Panc1 (cell line): ENCODE data around the gene ADPRS. TPM values are rescaled to one million over a fixed set of nuclear protein-coding genes. Genes with fewer than 3 reads are reported as not detected.
A peak's percentile ranks its signal among the peaks of the same experiment; 100 is the strongest.

Experiments
- ATAC-seq: fragments of 200-7000 bp; cut with Tn5 transposase; 2 replicates; pipeline ENCODE4 v1.9.1; 2020; ENCODE audit warnings: mild to moderate bottlenecking, moderate library complexity
- BruUV-seq: library from RNA; stranded (reverse); fragments of 400-500 nt; replicated peaks from 2 replicates; lab custom pipeline; 2021; lab: Mats Ljungman, UMichigan
- CTCF ChIA-PET: fragments of 300-600 bp; sonication (Branson Sonifier 250); formaldehyde crosslinking; loops from one replicate; lab custom pipeline; 2022; ENCODE audit warnings: antibody characterized with exemption; lab: Charles Lee
- POLR2A ChIA-PET: fragments of 300-600 bp; sonication (Branson Sonifier 250); formaldehyde crosslinking; loops from one replicate; lab custom pipeline; 2022; ENCODE audit warnings: antibody characterized with exemption; lab: Charles Lee
- DNase-seq: peaks from one replicate; pipeline ENCODE4 v3.0.0-alpha.2; 2010; ENCODE audit warnings: low read depth, low spot score
- H3K27ac ChIP-seq: 2 replicates; pipeline ENCODE4 v1.5.1; 2011; ENCODE audit warnings: mild to moderate bottlenecking, low read length, inconsistent platforms
- H3K27me3 ChIP-seq: fragments of 200-500 bp; sonication (Bioruptor generic); 2 replicates; pipeline ENCODE4 v1.6.0; 2014; ENCODE audit warnings: low read length, inconsistent platforms; ENCODE audit not compliant: control insufficient read depth, insufficient read depth
- H3K36me3 ChIP-seq: fragments of 200-500 bp; sonication (Bioruptor generic); 2 replicates; pipeline ENCODE4 v1.5.1; 2014; ENCODE audit warnings: inconsistent platforms, mild to moderate bottlenecking, low read length, moderate library complexity; ENCODE audit not compliant: control insufficient read depth, insufficient read depth
- H3K4me1 ChIP-seq: 2 replicates; pipeline ENCODE4 v1.5.1; 2011; ENCODE audit warnings: inconsistent platforms, mild to moderate bottlenecking, low read length, moderate library complexity; ENCODE audit not compliant: control insufficient read depth, insufficient read depth
- H3K4me3 ChIP-seq, 2 experiments: 2 replicates each; pipeline ENCODE4 v1.5.1; 2011 to 2012; ENCODE audit warnings: low read depth in 2 of 2, low read length in 2 of 2, mild to moderate bottlenecking in 2 of 2, inconsistent platforms in 1 of 2, moderate library complexity in 1 of 2
- H3K9me3 ChIP-seq: fragments of 200-500 bp; sonication (Bioruptor generic); 2 replicates; pipeline ENCODE4 v1.5.1; 2014; ENCODE audit warnings: low read depth, mild to moderate bottlenecking, inconsistent platforms, low read length, moderate library complexity; ENCODE audit not compliant: control insufficient read depth, insufficient read depth
- POLR2AphosphoS5 ChIP-seq: IDR thresholded peaks from 2 replicates; pipeline ENCODE4 v1.6.1; 2012; ENCODE audit warnings: mild to moderate bottlenecking, low read depth, low read length, moderate library complexity
- SIN3A ChIP-seq: IDR thresholded peaks from 2 replicates; pipeline ENCODE4 v1.6.1; 2012; ENCODE audit warnings: low read depth, mild to moderate bottlenecking, low read length, moderate library complexity, borderline replicate concordance; ENCODE audit not compliant: insufficient read depth
- TCF7L2 ChIP-seq: IDR thresholded peaks from 2 replicates; pipeline ENCODE4 v1.6.1; 2011; ENCODE audit warnings: mild to moderate bottlenecking, low read depth, low read length, inconsistent platforms
- in situ Hi-C: cut with HindIII; loops from 2 replicates; pipeline ENCODE4 v1.10.0; 2016; ENCODE audit warnings: low sequenced_read_pairs, low pct_unique_long_range_greater_than_20kb
- intact Hi-C: fragments of 100-400 bp; cut with micrococcal nuclease; formaldehyde crosslinking; loops from one replicate; pipeline ENCODE4 v1.10.0; 2022; ENCODE audit not compliant: unreplicated experiment
- total RNA-seq: library from RNA; stranded (reverse); gene quantifications from one replicate; pipeline ENCODE4 v1.2.1, GENCODE V29; 2021; ENCODE audit not compliant: unreplicated experiment
- TF ChIP-seq, protein P1 (sequence below): fragments of 450-650 bp; IDR thresholded peaks from 2 replicates; pipeline ENCODE4 v1.5.1; 2017; ENCODE audit warnings: mild to moderate bottlenecking
- TF ChIP-seq, protein P2 (sequence below), 2 experiments: IDR thresholded peaks; 2 replicates each; pipeline ENCODE4 v1.6.1; 2011 to 2012; ENCODE audit warnings: low read depth in 2 of 2, control low read depth in 1 of 2, low read length in 1 of 2, mild to moderate bottlenecking in 1 of 2, moderate library complexity in 1 of 2; ENCODE audit not compliant: insufficient read depth in 1 of 2

Gene ADPRS
- total RNA-seq, 1 experiment from 2014 or later, result 32.2 TPM

DNA sequence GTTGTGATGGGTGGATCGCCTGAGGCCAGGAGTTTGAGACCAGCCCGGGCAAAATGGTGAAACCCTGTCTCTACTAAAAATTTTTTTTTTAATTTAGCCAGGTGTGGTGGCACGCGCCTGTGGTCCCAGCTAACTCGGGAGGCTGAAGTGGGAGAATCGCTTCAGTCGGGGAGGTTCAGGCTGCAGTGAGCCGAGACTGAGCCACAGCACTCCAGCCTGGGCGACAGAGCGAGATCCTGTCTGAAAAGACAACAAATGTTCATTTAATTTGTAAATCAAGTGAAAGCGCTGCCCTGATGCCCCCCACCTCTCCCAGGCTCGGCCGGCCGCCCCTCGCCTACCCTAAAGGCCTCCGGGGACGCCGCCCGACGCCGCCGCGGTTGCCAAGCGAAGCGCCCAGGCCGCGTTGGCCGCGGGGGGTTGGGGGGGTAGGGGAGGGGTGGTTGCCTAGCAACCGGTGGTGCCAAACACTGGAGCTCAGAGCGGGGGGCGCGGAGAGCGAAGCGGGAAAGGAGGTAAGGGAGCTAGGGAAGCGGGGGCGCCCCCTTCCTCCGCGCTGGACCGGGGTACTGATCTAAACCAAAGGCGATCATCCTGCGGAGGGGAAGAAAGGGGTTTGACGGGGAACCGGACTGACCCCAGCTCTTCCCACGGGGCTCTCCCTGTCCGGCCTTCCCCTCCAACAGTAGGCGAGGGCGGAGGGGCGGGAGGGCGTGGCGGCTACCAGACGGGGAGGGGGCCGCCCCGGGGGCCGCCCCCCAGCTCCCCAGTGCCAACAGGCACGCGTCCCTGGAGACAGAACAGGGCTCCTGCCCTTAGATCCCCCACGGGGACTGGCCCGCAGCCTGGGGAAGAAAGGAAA is 4.8 kb upstream of the ADPRS start, which contains the start of gene TEKT2:
Gene TEKT2, plus strand, starts transcription at position 460 of the 862 bp plus-strand sequence. CDS start 828 bp downstream, outside the sequence.
- Histone ChIP-seq H3K4me3 (peak within 1 kb of the TSS in 1 of 2 experiments; percentile 24; a peak in 3 of 4 replicates), H3K36me3 (no peaks in the 10 kb centered on the region), H3K9me3 (no peaks in the 10 kb centered on the region), H3K4me1 (no peaks in the 10 kb centered on the region; the same call in 1 of the 2 replicates), H3K27ac (no peak within 1 kb of the TSS), H3K27me3 (no peaks in the 10 kb centered on the region)
- intact Hi-C loops, result no loop called here
- CTCF ChIA-PET, result no interaction called here
- no TSS peak for BruUV-seq
- in situ Hi-C loops, result no loop called here
- no peak for ATAC-seq
- TF ChIP-seq, protein P1, sequence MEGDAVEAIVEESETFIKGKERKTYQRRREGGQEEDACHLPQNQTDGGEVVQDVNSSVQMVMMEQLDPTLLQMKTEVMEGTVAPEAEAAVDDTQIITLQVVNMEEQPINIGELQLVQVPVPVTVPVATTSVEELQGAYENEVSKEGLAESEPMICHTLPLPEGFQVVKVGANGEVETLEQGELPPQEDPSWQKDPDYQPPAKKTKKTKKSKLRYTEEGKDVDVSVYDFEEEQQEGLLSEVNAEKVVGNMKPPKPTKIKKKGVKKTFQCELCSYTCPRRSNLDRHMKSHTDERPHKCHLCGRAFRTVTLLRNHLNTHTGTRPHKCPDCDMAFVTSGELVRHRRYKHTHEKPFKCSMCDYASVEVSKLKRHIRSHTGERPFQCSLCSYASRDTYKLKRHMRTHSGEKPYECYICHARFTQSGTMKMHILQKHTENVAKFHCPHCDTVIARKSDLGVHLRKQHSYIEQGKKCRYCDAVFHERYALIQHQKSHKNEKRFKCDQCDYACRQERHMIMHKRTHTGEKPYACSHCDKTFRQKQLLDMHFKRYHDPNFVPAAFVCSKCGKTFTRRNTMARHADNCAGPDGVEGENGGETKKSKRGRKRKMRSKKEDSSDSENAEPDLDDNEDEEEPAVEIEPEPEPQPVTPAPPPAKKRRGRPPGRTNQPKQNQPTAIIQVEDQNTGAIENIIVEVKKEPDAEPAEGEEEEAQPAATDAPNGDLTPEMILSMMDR, result no peak
- no peak for TF ChIP-seq POLR2AphosphoS5
- TF ChIP-seq, protein P2, sequence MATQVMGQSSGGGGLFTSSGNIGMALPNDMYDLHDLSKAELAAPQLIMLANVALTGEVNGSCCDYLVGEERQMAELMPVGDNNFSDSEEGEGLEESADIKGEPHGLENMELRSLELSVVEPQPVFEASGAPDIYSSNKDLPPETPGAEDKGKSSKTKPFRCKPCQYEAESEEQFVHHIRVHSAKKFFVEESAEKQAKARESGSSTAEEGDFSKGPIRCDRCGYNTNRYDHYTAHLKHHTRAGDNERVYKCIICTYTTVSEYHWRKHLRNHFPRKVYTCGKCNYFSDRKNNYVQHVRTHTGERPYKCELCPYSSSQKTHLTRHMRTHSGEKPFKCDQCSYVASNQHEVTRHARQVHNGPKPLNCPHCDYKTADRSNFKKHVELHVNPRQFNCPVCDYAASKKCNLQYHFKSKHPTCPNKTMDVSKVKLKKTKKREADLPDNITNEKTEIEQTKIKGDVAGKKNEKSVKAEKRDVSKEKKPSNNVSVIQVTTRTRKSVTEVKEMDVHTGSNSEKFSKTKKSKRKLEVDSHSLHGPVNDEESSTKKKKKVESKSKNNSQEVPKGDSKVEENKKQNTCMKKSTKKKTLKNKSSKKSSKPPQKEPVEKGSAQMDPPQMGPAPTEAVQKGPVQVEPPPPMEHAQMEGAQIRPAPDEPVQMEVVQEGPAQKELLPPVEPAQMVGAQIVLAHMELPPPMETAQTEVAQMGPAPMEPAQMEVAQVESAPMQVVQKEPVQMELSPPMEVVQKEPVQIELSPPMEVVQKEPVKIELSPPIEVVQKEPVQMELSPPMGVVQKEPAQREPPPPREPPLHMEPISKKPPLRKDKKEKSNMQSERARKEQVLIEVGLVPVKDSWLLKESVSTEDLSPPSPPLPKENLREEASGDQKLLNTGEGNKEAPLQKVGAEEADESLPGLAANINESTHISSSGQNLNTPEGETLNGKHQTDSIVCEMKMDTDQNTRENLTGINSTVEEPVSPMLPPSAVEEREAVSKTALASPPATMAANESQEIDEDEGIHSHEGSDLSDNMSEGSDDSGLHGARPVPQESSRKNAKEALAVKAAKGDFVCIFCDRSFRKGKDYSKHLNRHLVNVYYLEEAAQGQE (IDR thresholded peaks at IDR 0.05; ENCODE audit: insufficient read depth in 1 of 2, low read depth in 2 of 2, low read length in 1 of 2), result no peak
- no peak for TF ChIP-seq SIN3A
- TF ChIP-seq TCF7L2, result no peak
- no peak for DNase-seq
- POLR2A ChIA-PET, result no interaction called here

GRCh38 chr1:36084497-36085115 is 4.1 kb upstream of the ADPRS start:
- in situ Hi-C loops, result no loop called here
- ATAC-seq (no peak), DNase-seq (no peak)
- ChIA-PET CTCF (no interaction called here), POLR2A (no interaction called here)
- no TSS peak for BruUV-seq
- no peaks in the 10 kb centered on the region for H3K9me3 ChIP-seq
- H3K27me3 ChIP-seq, result no peaks in the 10 kb centered on the region
- no peak overlapping the region for H3K27ac ChIP-seq
- H3K4me1 ChIP-seq, result no peaks in the 10 kb centered on the region; the same call in 1 of the 2 replicates
- H3K4me3 ChIP-seq, result peak overlapping the region in 1 of 2 experiments; percentile 24; a peak in 3 of 4 replicates
- no peak for TF ChIP-seq SIN3A
- TF ChIP-seq, protein P2 (IDR thresholded peaks at IDR 0.05; ENCODE audit: insufficient read depth in 1 of 2, low read depth in 2 of 2, low read length in 1 of 2), result no peak
- no peak for TF ChIP-seq POLR2AphosphoS5
- TF ChIP-seq, protein P1, result no peak
- no peak for TF ChIP-seq TCF7L2
- peaks cover 4% of the 10 kb centered on the region; the same call in 1 of the 2 replicates for H3K36me3 ChIP-seq
- intact Hi-C loops, result no loop called here
